ENCODE measurements around the gene GPR39.

GPR39 gene

GRCh38 chr2:132448771-132449170 is 32.2 kb downstream of the GPR39 start:
- no peak for DNase-seq

- no peak for DNase-seq
Observed at GRCh38 chr2:132449868-132450267, 33.3 kb downstream of the GPR39 start.

GRCh38 chr2:132460781-132461180 is 44.2 kb downstream of the GPR39 start:
- no peak for DNase-seq

- no peak for DNase-seq
Observed at GRCh38 chr2:132462236-132462635, 45.6 kb downstream of the GPR39 start.

- no peak for DNase-seq
Observed at GRCh38 chr2:132463719-132464118, 47.1 kb downstream of the GPR39 start.

GRCh38 chr2:132465917-132466316 is 49.3 kb downstream of the GPR39 start:
- DNase-seq = no peak

- DNase-seq = no peak
Observed at GRCh38 chr2:132466428-132467028, 49.9 kb downstream of the GPR39 start.

- DNase-seq = no peak
Observed at GRCh38 chr2:132468821-132469675, 52.4 kb downstream of the GPR39 start.

- no peak for DNase-seq
Observed at GRCh38 chr2:132470746-132471145, 54.1 kb downstream of the GPR39 start.

GRCh38 chr2:132473174-132473883 is 56.7 kb downstream of the GPR39 start:
- no peak for DNase-seq

- no peak for DNase-seq
Observed at GRCh38 chr2:132475615-132476014, 59.0 kb downstream of the GPR39 start.

- no peak for DNase-seq
Observed at GRCh38 chr2:132477436-132477835, 60.8 kb downstream of the GPR39 start.

GRCh38 chr2:132477962-132478361 is 61.4 kb downstream of the GPR39 start:
- DNase-seq = no peak

- DNase-seq = no peak
Observed at GRCh38 chr2:132478461-132479105, 62.0 kb downstream of the GPR39 start.

- DNase-seq = no peak
Observed at GRCh38 chr2:132479155-132479554, 62.5 kb downstream of the GPR39 start.

- DNase-seq = no peak
Observed at GRCh38 chr2:132482821-132483220, 66.2 kb downstream of the GPR39 start.

- no peak for DNase-seq
Observed at GRCh38 chr2:132484144-132484543, 67.5 kb downstream of the GPR39 start.

GRCh38 chr2:132488491-132488890 is 71.9 kb downstream of the GPR39 start:
- no peak for DNase-seq

GRCh38 chr2:132489150-132489549 is 72.5 kb downstream of the GPR39 start:
- DNase-seq = no peak

GRCh38 chr2:132495881-132496280 is 79.3 kb downstream of the GPR39 start:
- DNase-seq = no peak

GRCh38 chr2:132496555-132496954 is 80.0 kb downstream of the GPR39 start:
- DNase-seq = no peak

- DNase-seq = no peak
Observed at GRCh38 chr2:132497591-132497990, 81.0 kb downstream of the GPR39 start.

GRCh38 chr2:132503701-132504100 is 87.1 kb downstream of the GPR39 start:
- DNase-seq = no peak

Data from CD4-positive, alpha-beta T cell treated with Interleukin-6 for 4 hours (primary cell).